ENCODE measurements around the gene KASH5.

KASH5 gene

GRCh38 chr19:49395581-49396407 lies 7.7 kb downstream of the KASH5 start:
- DNase-seq (ENCODE audit: low read depth in 2 of 2), result no peak

DNA sequence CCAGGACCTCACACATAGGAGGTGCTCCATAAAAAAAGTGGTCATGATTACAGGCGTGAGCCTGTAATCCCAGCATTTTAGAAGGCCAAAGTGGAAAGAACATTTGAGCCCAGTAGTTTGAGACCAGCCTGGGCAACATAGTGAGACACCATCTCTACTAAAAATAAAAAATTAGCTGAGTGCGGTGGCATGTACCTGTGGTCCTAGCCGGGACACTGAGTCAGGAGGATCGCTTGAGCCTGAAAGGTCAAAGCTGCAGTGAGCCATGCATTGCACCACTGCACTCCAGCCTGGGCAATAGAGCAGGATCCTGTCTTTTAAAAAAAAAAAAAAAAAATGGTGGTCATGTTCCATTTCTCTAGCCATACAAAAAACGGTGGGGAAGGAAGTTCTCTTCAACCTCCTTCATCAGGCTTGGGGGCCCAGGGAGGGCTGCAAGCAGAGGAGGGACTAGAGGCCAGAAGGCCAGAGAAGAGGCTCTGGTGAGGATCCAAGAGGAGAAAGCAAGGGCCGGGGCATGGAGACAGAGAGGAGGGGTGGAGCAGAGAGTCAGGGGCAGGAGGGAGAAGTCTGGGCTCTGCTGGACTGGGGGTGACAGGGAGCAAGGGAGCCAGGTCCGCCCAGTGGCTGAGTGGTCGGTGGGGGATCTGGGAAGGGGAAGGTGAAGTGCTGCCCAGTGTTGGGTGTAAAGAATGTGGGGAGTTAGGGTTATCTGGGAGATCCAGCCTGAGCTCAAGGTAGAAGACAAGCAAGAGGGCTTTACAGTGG lies 8.9 kb downstream of the KASH5 start:
- no peak for DNase-seq (ENCODE audit: low read depth in 2 of 2)

GRCh38 chr19:49398001-49398615 lies 10.1 kb downstream of the KASH5 start:
- DNase-seq (ENCODE audit: low read depth in 2 of 2), result no peak

- no peak for DNase-seq (ENCODE audit: low read depth in 2 of 2)
These were observed 10.9 kb downstream of the KASH5 start for GRCh38 chr19:49398931-49399330.

- DNase-seq (ENCODE audit: low read depth in 2 of 2), result no peak
These were observed 12.0 kb downstream of the KASH5 start for GRCh38 chr19:49400029-49400428.

- no peak for DNase-seq (ENCODE audit: low read depth in 2 of 2)
These were observed 15.5 kb downstream of the KASH5 start for GRCh38 chr19:49403404-49404187.

DNA sequence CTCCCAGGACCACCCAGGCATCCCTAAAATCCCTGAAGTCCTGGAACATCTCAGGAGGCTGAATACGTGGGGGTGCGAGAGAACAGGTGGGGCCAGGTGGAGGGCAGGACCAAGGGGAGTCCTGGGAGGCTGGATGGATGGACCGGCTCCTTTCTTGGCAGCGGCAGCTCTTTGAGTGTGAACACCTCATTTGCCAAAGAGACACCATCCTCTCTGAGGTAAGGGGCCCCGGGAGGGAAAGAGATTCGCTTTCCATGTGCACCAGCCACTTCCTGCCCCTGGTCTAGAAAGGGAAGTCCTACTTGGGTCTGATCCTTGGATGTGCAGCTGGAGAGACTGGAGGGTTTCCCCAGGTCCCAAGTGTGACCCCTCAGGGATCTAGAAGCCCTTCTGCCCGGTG lies 19.0 kb downstream of the KASH5 start:
- DNase-seq (ENCODE audit: low read depth in 2 of 2), result no peak

GRCh38 chr19:49407482-49408015 lies 19.5 kb downstream of the KASH5 start:
- DNase-seq (ENCODE audit: low read depth in 2 of 2), result no peak

- no peak for DNase-seq (ENCODE audit: low read depth in 2 of 2)
These were observed 20.9 kb downstream of the KASH5 start for GRCh38 chr19:49408816-49409440.

GRCh38 chr19:49409441-49410029 lies 21.5 kb downstream of the KASH5 start:
- no peak for DNase-seq (ENCODE audit: low read depth in 2 of 2)

DNA sequence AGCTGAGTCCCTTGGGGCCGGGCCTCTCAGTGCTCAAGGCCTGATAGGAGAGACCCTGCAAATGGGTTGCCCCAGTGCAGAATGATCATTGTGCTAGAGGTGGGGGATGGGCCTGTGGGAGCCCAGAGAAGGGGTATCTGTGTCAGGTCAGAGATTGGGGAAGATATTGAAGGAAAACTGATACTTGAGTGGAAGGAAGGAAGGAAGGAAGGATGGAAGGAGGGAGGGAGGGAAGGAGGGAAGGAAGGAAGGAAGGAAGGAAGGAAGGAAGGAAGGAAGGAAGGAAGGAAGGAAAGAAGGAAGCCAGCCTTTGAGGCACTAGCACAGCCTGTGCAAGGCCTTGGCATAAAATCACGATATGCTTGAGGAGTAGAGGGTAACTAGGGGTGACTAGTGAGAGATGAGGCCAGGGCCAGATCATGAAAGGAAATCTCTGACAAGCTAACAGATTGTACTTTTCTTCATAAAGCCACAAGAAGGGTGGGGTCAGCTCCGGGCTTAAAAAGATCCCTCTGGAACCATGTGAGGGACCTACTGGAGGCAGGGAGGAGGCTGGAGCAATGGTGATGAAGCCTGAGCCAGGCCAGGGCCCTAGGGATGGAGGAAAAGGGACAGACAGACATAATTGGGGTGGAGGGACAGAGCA lies 23.8 kb downstream of the KASH5 start:
- no peak for DNase-seq (ENCODE audit: low read depth in 2 of 2)

- no peak for DNase-seq (ENCODE audit: low read depth in 2 of 2)
These were observed 25.3 kb downstream of the KASH5 start for GRCh38 chr19:49413348-49413747.

DNA sequence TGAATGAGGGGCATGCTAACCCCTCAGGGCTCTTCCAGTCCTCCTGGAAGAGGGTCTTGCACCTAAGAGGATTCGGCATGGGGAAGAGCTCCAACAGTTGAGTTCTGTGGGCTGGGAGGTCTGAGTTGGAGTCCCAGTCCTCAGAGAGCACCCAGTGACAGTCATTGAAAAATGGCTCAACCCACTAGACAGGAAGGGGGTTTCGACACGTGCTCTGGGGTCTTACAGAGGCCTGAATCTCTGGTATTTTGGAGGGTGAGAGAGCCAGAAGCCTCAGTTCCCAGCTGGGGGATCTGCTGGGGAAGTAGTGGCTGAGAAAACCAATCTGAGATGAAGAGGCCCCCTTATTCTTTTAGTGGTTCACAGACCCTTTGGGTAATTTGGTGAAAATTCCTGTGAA lies 26.2 kb downstream of the KASH5 start:
- no peak for DNase-seq (ENCODE audit: low read depth in 2 of 2)

- no peak for DNase-seq (ENCODE audit: low read depth in 2 of 2)
These were observed 27.2 kb downstream of the KASH5 start for GRCh38 chr19:49415102-49415809.

DNA sequence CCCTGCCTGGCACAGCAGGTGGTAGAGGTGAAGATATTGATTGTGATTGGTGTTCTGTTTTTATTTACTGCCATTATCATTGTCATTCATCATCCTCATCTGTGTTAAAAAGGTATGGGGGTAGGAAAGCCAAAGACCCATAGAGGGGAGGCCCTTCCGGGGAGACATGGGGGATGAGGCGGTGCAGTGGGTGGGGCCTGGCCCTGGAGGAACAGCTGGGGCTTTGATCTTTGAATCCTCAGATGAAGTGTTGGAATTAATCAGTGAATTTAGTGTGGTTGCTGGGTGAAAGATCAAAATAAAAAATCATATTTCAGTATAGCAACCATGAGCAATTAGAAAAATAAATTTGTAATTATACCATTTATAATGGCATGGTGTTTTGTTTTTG lies 27.8 kb downstream of the KASH5 start:
- DNase-seq (ENCODE audit: low read depth in 2 of 2), result no peak

DNA sequence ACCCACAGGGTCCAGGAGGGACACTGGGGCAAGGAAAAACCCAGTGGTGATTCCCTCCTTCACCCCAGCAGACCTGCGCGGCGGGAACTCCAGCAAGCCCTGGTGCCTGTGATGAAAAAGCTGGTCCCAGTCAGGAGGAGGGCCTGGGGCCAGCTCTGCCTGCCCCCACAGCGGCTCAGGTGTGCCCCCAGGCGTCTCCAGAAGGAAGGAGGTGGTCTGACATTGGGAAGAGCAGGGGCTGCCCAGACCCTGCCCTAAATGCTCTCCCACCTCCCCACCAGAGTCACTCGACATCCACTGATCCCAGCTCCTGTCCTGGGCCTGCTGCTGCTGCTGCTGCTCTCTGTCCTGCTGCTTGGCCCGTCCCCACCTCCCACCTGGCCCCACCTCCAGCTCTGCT lies 29.0 kb downstream of the KASH5 start:
- no peak for DNase-seq (ENCODE audit: low read depth in 2 of 2)

- DNase-seq (ENCODE audit: low read depth in 2 of 2), result no peak
These were observed 30.5 kb downstream of the KASH5 start for GRCh38 chr19:49418511-49418910.

- DNase-seq (ENCODE audit: low read depth in 2 of 2), result no peak
These were observed 31.1 kb downstream of the KASH5 start for GRCh38 chr19:49419173-49419572.

- DNase-seq (ENCODE audit: low read depth in 2 of 2), result no peak
These were observed 32.2 kb downstream of the KASH5 start for GRCh38 chr19:49420227-49420626.

Measured in activated CD4-positive, alpha-beta T cell treated with anti-CD3 and anti-CD28 coated beads for 24 hours (primary cell).